Measurements from ENCODE around the gene BZW2.
"Not testable (repeated sequence)": the region's sequence is repeated elsewhere in the genome, so short reads cannot be mapped to it uniquely, and the experiment has no call there.

Gene BZW2

GRCh38 chr7:16675277-16675676, 29.3 kb downstream of the BZW2 start:
- no peak for DNase-seq (ENCODE audit: low spot score)

- no peak for DNase-seq (ENCODE audit: low spot score)
Measured at GRCh38 chr7:16677978-16678494, 32.1 kb downstream of the BZW2 start.

GRCh38 chr7:16678645-16679566, 32.9 kb downstream of the BZW2 start:
- DNase-seq (ENCODE audit: low spot score): not testable (repeated sequence)

- DNase-seq (ENCODE audit: low spot score): no peak
Measured at GRCh38 chr7:16684935-16685334, 39.0 kb downstream of the BZW2 start.

GRCh38 chr7:16685535-16685934, 39.6 kb downstream of the BZW2 start:
- no peak for DNase-seq (ENCODE audit: low spot score)

GRCh38 chr7:16688249-16688648, 42.3 kb downstream of the BZW2 start:
- no peak for DNase-seq (ENCODE audit: low spot score)

GRCh38 chr7:16691241-16691640, 45.3 kb downstream of the BZW2 start:
- no peak for DNase-seq (ENCODE audit: low spot score)

GRCh38 chr7:16693601-16694318, 47.8 kb downstream of the BZW2 start:
- DNase-seq (ENCODE audit: low spot score): no peak

GRCh38 chr7:16694806-16695205, 48.8 kb downstream of the BZW2 start:
- DNase-seq (ENCODE audit: low spot score): no peak

- no peak for DNase-seq (ENCODE audit: low spot score)
Measured at GRCh38 chr7:16695621-16696237, 49.7 kb downstream of the BZW2 start.

GRCh38 chr7:16697507-16698199, 51.7 kb downstream of the BZW2 start:
- DNase-seq (ENCODE audit: low spot score): no peak

GRCh38 chr7:16698200-16698905, 52.4 kb downstream of the BZW2 start:
- DNase-seq (ENCODE audit: low spot score): no peak

GRCh38 chr7:16702441-16702840, 56.5 kb downstream of the BZW2 start:
- DNase-seq (ENCODE audit: low spot score): no peak

GRCh38 chr7:16708511-16708910, 62.5 kb downstream of the BZW2 start:
- no peak for DNase-seq (ENCODE audit: low spot score)

GRCh38 chr7:16708980-16709379, 63.0 kb downstream of the BZW2 start:
- no peak for DNase-seq (ENCODE audit: low spot score)

- DNase-seq (ENCODE audit: low spot score): no peak
Measured at GRCh38 chr7:16710651-16711050, 64.7 kb downstream of the BZW2 start.

GRCh38 chr7:16711730-16712129, 65.7 kb downstream of the BZW2 start:
- DNase-seq (ENCODE audit: low spot score): no peak

- DNase-seq (ENCODE audit: low spot score): no peak
Measured at GRCh38 chr7:16712916-16713315, 66.9 kb downstream of the BZW2 start.

- DNase-seq (ENCODE audit: low spot score): no peak
Measured at GRCh38 chr7:16715928-16716327, 69.9 kb downstream of the BZW2 start.

- no peak for DNase-seq (ENCODE audit: low spot score)
Measured at GRCh38 chr7:16718111-16718656, 72.2 kb downstream of the BZW2 start.

GRCh38 chr7:16719699-16720098, 73.7 kb downstream of the BZW2 start:
- DNase-seq (ENCODE audit: low spot score): no peak

All from left forelimb (tissue), 1 donor.